ENCODE results near the gene RGS11.
"Not testable (repeated sequence)": the region's sequence is repeated elsewhere in the genome, so short reads cannot be mapped to it uniquely, and the experiment has no call there.

The RGS11 gene

GRCh38 chr16:242281-242680 is 33.5 kb downstream of the RGS11 start:
- H3K27ac ChIP-seq = peak overlapping the region in 10 of 11 experiments; percentile 19 to 69 (median 54); a peak in 18 of 22 replicates
- TF ChIP-seq Cebpa-rat (IDR thresholded peaks at IDR 0.05) = no peak

GRCh38 chr16:240559-240958 is 35.2 kb downstream of the RGS11 start:
- H3K27ac ChIP-seq = peak overlapping the region in 9 of 11 experiments; percentile 7 to 68 (median 53); a peak in 11 of 22 replicates
- peak overlapping the region in 9 of 11 experiments; percentile 29 to 84 (median 59); a peak in 17 of 22 replicates for H3K4me2 ChIP-seq
- peak overlapping the region in 5 of 11 experiments; percentile 2 to 43 (median 8); a peak in 4 of 22 replicates for H3K9ac ChIP-seq
- H3K27me3 ChIP-seq = no peaks in the 10 kb centered on the region
- no peak overlapping the region for H3K4me3 ChIP-seq
- peaks cover 0 to 9% (median 7%) of the 10 kb centered on the region in 11 experiments; a peak in 10 of 22 replicates for H3K9me3 ChIP-seq (replicated peaks in 1 of 11)
- H4K20me1 ChIP-seq = peaks cover 0 to 9% (median 0%) of the 10 kb centered on the region in 11 experiments; a peak in 7 of 22 replicates
- no peak for TF ChIP-seq Cebpa-rat (IDR thresholded peaks at IDR 0.05)
- H3K36me3 ChIP-seq = peaks cover 0 to 26% (median 10%) of the 10 kb centered on the region in 11 experiments; a peak in 14 of 22 replicates
- H3K4me1 ChIP-seq = peaks cover 63 to 75% (median 69%) of the 10 kb centered on the region in 10 experiments

More at GRCh38 chr16:242281-242680, 33.5 kb downstream of the RGS11 start:
- H3K36me3 ChIP-seq = peaks cover 0 to 23% (median 10%) of the 10 kb centered on the region in 11 experiments; a peak in 14 of 22 replicates
- H4K20me1 ChIP-seq = peaks cover 0 to 9% (median 3%) of the 10 kb centered on the region in 11 experiments; a peak in 7 of 22 replicates
- peak overlapping the region; percentile 31 to 84 (median 66) for H3K4me2 ChIP-seq
- peaks cover 56 to 78% (median 66%) of the 10 kb centered on the region in 10 experiments for H3K4me1 ChIP-seq
- H3K4me3 ChIP-seq = no peak overlapping the region
- no peaks in the 10 kb centered on the region for H3K27me3 ChIP-seq
- peaks cover 0 to 9% (median 7%) of the 10 kb centered on the region in 11 experiments; a peak in 10 of 22 replicates for H3K9me3 ChIP-seq (replicated peaks in 1 of 11)
- H3K9ac ChIP-seq = peak overlapping the region in 8 of 11 experiments; percentile 12 to 54 (median 36); a peak in 10 of 22 replicates

DNA sequence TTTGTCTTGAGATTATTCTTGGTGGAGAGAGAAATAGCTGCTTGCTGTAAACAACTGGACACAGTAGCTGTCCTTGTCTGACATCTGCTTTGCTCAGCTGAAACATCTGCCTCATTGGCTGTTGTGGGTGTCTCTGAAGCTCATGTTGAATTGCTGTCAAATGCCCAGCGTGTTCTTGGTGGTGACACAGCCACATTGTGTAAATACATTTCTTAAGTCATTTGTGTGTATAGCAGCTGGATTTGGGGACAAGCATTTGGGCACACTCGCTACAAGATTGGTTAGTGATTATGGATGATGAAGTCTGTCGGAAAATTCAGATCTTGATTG is 35.8 kb downstream of the RGS11 start:
- Histone ChIP-seq H3K4me2 (peak overlapping the region in 10 of 11 experiments; percentile 4 to 84 (median 48); a peak in 19 of 22 replicates), H3K4me1 (peaks cover 59 to 69% (median 64%) of the 10 kb centered on the region in 10 experiments), H3K9ac (peak overlapping the region in 7 of 11 experiments; percentile 2 to 43 (median 8); a peak in 4 of 22 replicates), H3K36me3 (peaks cover 0 to 26% (median 10%) of the 10 kb centered on the region in 11 experiments; a peak in 14 of 22 replicates), H4K20me1 (peaks cover 0 to 9% (median 0%) of the 10 kb centered on the region in 11 experiments; a peak in 7 of 22 replicates), H3K4me3 (no peak overlapping the region), H3K9me3 (replicated peaks in 1 of 11) (peaks cover 0 to 9% (median 7%) of the 10 kb centered on the region in 11 experiments; a peak in 10 of 22 replicates), H3K27ac (peak overlapping the region; percentile 7 to 65 (median 28); a peak in 15 of 22 replicates), H3K27me3 (no peaks in the 10 kb centered on the region)
- TF ChIP-seq Cebpa-rat (IDR thresholded peaks at IDR 0.05) = no peak

DNA sequence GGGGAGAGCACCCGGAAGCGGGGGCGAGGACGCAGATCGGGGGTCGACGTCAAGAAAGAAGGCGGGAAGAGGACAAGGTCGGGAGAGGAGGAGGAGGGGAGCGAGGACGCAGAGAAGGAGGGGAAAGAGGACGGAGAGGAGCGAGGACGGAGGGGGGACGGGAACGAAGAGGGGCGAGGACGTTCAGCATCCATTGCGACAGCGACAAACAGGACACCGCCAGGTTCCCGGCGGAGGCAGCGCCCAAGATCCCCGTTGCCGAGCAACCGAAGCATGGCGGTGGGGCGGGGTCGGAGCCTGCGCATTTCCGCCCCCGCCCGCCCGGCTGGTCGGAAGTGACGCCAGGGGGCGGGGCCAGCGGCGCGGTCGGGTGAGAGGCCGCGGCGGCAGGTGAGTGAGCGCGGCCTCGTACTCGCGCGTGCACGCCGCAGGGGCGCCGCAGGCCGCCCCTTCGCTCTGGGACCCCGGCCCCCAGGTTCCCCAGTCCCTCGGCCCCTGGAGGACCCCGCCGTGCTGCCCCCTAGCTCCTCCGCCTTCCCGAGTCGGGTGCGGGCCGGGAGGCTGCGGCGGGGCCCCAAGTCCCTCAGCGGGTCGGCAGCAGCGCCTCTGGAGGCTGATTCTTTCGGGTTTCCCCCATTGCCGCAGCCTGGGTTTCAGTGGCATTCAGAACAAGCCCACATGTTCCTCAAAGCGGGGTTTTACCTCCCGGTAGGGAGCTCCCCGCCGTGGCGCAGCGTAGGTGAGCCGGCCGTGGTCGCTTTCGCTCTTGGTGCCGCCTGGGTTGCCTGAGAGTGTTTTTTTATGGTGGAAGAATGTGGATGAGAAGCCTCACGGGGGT is 41.1 kb downstream of the RGS11 start, which contains the start of gene FAM234A:
FAM234A (plus strand) TSS at position 354 of the 838 bp plus-strand sequence. CDS start 19,593 bp downstream, outside the sequence.
- H3K4me2 ChIP-seq = peak within 1 kb of the TSS; percentile 81 to 94 (median 92)
- H3K9ac ChIP-seq = peak within 1 kb of the TSS; percentile 79 to 93 (median 88)
- H3K4me3 ChIP-seq = peak within 1 kb of the TSS; percentile 74 to 89 (median 82)
- H3K9me3 ChIP-seq (replicated peaks in 1 of 11) = no peaks in the 10 kb centered on the region
- H3K27ac ChIP-seq = peak within 1 kb of the TSS; percentile 79 to 95 (median 85)
- H3K36me3 ChIP-seq = peaks cover 0 to 12% (median 4%) of the 10 kb centered on the region in 11 experiments; a peak in 8 of 22 replicates
- 0 out of 22 replicates have a peak, but pooled peaks of 3 of the 11 experiments have one; percentile 19 to 40 (median 30) for TF ChIP-seq Cebpa-rat (IDR thresholded peaks at IDR 0.05)
- peaks cover 0 to 7% (median 0%) of the 10 kb centered on the region in 11 experiments; a peak in 4 of 22 replicates for H4K20me1 ChIP-seq
- H3K27me3 ChIP-seq = no peaks in the 10 kb centered on the region
- peaks cover 25 to 30% (median 29%) of the 10 kb centered on the region in 10 experiments for H3K4me1 ChIP-seq

- H3K9me3 ChIP-seq (replicated peaks in 1 of 11) = no peaks in the 10 kb centered on the region
- H3K4me3 ChIP-seq = no peak overlapping the region
- TF ChIP-seq Cebpa-rat (IDR thresholded peaks at IDR 0.05) = no peak
- H4K20me1 ChIP-seq = peaks cover 29 to 36% (median 32%) of the 10 kb centered on the region in 11 experiments
- no peak overlapping the region for H3K9ac ChIP-seq
- no peaks in the 10 kb centered on the region for H3K27me3 ChIP-seq
- peaks cover 34 to 43% (median 34%) of the 10 kb centered on the region in 10 experiments for H3K4me1 ChIP-seq
- H3K36me3 ChIP-seq = peaks cover 19 to 28% (median 24%) of the 10 kb centered on the region in 11 experiments
- H3K4me2 ChIP-seq = no peak overlapping the region
- no peak overlapping the region for H3K27ac ChIP-seq
Measured at GRCh38 chr16:230949-231348, 44.8 kb downstream of the RGS11 start.

DNA sequence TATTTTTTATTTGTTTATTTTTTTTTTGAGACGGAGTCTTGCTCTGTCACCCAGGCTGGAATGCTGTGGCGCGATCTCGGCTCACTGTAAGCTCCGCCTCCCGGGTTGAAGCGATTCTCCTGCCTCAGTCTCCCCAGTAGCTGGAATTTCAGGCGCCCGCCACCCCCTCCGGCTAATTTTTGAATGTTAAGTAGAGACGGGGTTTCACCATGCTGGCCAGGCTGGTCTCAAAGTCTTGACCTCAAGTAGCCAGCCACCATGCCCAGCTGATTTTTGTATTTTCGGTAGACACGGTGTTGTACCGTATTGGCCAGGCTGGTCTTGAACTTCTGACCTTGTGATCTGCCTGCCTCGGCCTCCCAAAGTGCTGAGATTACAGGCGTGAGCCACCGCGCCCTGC is 45.4 kb downstream of the RGS11 start:
- not testable (repeated sequence) for H3K27ac ChIP-seq

DNA sequence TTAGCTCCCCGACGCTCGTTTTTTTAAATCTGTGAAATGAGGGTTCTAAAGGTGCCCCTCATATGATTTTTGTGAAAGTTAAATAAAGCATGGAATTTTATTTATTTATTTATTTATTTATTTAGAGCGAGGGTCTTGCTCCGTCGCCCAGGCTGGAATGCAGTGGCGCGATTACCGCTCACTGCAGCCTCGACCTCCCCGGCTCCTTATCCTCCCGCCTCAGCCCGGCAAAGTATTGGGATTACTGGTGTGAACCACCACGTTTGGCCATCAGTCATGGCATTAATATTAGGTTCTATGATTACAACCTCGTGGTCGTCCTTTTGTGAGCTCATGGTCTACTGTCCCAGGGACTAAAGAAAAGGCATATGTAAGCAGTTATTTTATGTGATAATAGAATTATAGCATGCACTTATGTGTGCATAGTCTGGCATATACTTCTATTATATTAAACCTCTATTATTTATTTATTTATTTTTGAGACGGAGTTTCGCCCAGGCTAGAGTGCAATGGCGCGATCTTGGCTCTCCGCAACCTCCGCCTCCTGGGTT is 45.9 kb downstream of the RGS11 start:
- Histone ChIP-seq H3K9me3 (replicated peaks in 1 of 11) (no peaks in the 10 kb centered on the region), H3K27me3 (no peaks in the 10 kb centered on the region), H3K36me3 (peaks cover 28 to 39% (median 35%) of the 10 kb centered on the region in 11 experiments), H3K4me3 (peak overlapping the region; percentile 73 to 95 (median 85); a peak in 16 of 20 replicates), H3K4me1 (peaks cover 27 to 36% (median 29%) of the 10 kb centered on the region in 10 experiments), H3K9ac (peak overlapping the region in 9 of 11 experiments; percentile 91 to 98 (median 96); a peak in 10 of 22 replicates), H3K27ac (peak overlapping the region in 6 of 11 experiments; percentile 90 to 98 (median 96); a peak in 7 of 22 replicates), H3K4me2 (peak overlapping the region; percentile 78 to 95 (median 87)), H4K20me1 (peaks cover 37 to 44% (median 42%) of the 10 kb centered on the region in 11 experiments)
- TF ChIP-seq Cebpa-rat (IDR thresholded peaks at IDR 0.05) = no peak

More for the DNA sequence above, 45.4 kb downstream of the RGS11 start:
- Histone ChIP-seq H3K4me1 (peaks cover 28 to 37% (median 29%) of the 10 kb centered on the region in 10 experiments), H4K20me1 (peaks cover 34 to 42% (median 37%) of the 10 kb centered on the region in 11 experiments), H3K36me3 (peaks cover 23 to 33% (median 30%) of the 10 kb centered on the region in 11 experiments)
- not testable (repeated sequence) for H3K9ac ChIP-seq; H3K27me3 ChIP-seq; H3K4me3 ChIP-seq; H3K9me3 ChIP-seq (replicated peaks in 1 of 11); H3K4me2 ChIP-seq

Data from BLaER1 treated with 17β-estradiol and CSF1 and Interleukin-3, amounts not matched to agents 10 nM and 100 nM (cell line).